Measurements from ENCODE around the gene MIOS.
A peak's percentile ranks its signal among the peaks of the same experiment; 100 is the strongest.

MIOS gene

DNA sequence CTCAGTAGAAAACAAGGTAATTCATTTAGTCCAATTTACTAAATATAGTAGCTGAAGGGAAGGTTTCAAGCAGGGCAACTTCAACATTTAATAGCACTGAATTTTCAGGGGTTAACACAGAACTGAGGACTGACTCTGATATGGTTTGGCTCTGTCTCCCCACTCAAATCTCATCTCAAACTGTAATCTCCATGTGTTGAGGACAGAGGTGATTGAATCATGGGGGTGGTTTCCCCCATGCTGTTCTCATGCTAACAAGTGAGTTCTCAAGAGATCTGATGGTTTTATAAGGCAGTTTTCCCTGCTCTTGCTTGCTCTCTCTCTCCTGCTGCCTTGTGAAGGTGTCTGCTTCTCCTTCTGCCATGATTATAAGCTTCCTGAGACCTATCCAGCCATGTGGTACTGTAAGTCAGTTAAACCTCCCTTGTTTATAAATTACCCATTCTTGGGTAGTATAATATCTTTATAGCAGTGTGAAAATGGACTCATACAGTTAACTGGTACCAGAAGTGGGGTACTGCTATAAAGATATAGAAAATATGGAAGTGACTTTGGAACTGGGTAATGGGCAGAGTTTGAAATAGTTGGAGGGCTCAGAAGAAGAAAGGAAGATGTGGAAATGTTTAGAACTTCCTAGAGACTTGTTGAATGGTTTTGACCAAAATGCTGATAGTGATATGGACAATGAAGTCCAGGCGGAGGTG lies 64.1 kb downstream of the MIOS start:
- TF ChIP-seq, protein P1, sequence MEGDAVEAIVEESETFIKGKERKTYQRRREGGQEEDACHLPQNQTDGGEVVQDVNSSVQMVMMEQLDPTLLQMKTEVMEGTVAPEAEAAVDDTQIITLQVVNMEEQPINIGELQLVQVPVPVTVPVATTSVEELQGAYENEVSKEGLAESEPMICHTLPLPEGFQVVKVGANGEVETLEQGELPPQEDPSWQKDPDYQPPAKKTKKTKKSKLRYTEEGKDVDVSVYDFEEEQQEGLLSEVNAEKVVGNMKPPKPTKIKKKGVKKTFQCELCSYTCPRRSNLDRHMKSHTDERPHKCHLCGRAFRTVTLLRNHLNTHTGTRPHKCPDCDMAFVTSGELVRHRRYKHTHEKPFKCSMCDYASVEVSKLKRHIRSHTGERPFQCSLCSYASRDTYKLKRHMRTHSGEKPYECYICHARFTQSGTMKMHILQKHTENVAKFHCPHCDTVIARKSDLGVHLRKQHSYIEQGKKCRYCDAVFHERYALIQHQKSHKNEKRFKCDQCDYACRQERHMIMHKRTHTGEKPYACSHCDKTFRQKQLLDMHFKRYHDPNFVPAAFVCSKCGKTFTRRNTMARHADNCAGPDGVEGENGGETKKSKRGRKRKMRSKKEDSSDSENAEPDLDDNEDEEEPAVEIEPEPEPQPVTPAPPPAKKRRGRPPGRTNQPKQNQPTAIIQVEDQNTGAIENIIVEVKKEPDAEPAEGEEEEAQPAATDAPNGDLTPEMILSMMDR (IDR thresholded peaks at IDR 0.05; ENCODE audit: low read depth, low read length, missing control alignments): no peak
- no peak for DNase-seq (ENCODE audit: extremely low read depth, low read depth)
- H3K4me3 ChIP-seq (replicated peaks; ENCODE audit: low read depth, low read length): no peak overlapping the region

DNA sequence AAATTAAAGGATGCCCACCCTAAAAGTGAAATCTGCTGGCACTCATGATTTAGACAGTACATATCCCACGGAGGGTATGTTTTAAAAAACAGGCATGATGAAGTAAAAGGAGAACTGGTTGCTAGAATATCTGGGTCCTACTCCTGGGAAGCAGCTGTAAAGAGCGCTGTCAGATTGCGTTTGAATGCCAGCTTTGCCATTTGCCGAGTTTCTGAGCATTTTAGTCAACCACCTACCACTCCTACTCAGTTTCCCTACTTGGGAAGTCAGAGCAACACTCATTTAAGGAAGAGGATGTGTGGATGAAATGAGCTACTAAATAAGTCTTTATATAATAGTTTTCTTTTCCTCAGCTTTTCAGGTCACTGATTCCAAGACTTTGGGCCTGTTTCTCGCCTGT lies 72.7 kb downstream of the MIOS start:
- TF ChIP-seq, protein P1 (IDR thresholded peaks at IDR 0.05; ENCODE audit: low read depth, low read length, missing control alignments): no peak
- peak overlapping the region; percentile 90 for H3K4me3 ChIP-seq (replicated peaks; ENCODE audit: low read depth, low read length)
- DNase-seq (ENCODE audit: extremely low read depth, low read depth): no peak

DNA sequence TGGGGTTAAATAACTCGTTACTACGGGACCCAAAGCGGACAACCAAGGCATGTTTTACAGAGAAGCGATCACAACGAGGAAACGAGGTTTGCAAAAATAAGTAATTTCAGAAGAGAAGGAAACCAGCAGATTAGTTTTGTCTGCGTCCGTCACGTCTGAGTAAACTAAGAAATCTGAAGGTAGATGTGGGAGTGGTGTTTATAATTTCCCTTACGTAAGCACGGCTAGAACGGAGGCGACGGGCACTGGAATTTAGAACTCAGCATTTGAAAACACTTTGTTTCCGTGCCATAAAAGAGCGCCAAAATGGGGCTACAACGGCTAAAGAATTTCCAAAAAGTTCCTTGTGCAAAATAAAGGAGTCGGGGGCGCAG lies 73.2 kb downstream of the MIOS start:
- no peak for DNase-seq (ENCODE audit: extremely low read depth, low read depth)
- TF ChIP-seq, protein P1 (IDR thresholded peaks at IDR 0.05; ENCODE audit: low read depth, low read length, missing control alignments): no peak
- H3K4me3 ChIP-seq (replicated peaks; ENCODE audit: low read depth, low read length): peak overlapping the region; percentile 90

DNA sequence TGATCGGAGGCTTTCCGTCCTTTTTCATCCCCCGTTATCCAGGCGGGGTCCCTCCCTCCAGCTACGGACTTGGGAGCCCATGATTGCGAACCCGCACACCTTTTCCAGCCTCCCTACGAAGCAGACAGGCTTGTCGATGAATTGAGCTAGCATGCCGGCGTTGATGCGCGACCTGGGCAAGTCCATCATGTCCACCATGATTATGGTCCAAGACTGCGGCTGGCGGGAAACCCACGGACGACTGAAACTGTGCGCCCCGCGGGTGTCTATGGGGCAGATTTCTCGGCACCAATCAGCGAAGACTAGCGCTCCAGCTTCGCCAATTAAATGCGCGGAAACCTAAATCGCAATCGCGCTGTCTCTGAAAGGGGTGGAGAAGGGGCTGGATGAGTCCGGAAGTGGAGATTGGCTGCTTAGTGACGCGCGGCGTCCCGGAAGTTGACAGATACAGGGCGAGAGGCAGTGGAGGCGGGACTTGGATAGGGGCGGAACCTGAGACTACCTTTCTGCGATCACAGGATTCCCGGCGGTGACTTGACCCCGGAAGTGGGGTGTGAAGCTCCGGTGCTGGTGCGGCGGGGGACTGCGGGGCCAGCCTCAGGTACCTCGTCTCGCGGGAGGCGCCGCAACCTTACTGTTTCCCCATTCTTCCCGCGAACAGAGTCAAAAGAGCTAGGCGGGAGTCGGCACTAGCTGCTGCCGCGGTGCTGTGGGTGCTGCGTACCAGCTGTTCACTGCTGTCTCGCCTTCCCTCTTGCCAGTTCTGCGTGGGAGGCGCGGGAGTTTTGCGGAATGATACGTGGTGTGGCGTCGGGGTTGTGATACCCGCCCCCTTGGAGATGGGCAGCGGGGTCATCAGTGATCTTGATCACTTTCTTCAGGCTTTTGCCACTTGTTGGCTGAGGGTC lies 73.8 kb downstream of the MIOS start, which contains the start of gene UMAD1:
UMAD1 (plus strand) TSS at position 532 of the 908 bp plus-strand sequence. CDS start 32,620 bp downstream, outside the sequence.
- TF ChIP-seq, protein P1 (IDR thresholded peaks at IDR 0.05; ENCODE audit: low read depth, low read length, missing control alignments): no peak

DNA sequence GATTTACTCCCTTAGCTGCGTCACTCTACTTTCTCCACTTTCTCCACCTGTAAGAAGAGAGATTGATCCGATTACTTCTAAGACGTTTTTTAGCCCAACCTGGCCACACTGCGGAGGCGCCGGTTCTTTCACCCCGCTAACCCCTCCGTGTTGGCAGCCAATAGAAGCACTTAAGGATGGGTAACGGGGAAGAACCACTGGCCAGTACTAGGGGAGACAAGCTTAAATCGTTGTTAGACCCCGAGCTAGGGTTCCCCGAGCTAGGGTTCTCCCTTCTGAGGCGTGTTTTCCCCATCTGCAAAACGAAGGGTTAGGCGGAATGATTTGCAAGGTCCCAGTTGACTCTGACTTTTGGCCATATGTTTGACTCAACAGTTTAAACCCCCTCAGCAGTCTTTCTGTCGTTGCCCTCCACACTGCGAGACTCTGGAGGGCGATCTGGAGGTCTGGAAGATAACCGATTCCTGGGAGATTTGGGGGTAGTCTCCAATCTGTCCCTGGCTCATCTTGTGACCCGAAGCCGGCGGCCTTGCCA lies 74.5 kb downstream of the MIOS start:
- no peak for DNase-seq (ENCODE audit: extremely low read depth, low read depth)
- TF ChIP-seq, protein P1 (IDR thresholded peaks at IDR 0.05; ENCODE audit: low read depth, low read length, missing control alignments): no peak

More for the DNA sequence above, 73.8 kb downstream of the MIOS start, which contains the start of gene UMAD1:
- H3K4me3 ChIP-seq (replicated peaks; ENCODE audit: low read depth, low read length): peak within 1 kb of the TSS; percentile 90
- peak; percentile 97 for DNase-seq (ENCODE audit: extremely low read depth, low read depth)

DNA sequence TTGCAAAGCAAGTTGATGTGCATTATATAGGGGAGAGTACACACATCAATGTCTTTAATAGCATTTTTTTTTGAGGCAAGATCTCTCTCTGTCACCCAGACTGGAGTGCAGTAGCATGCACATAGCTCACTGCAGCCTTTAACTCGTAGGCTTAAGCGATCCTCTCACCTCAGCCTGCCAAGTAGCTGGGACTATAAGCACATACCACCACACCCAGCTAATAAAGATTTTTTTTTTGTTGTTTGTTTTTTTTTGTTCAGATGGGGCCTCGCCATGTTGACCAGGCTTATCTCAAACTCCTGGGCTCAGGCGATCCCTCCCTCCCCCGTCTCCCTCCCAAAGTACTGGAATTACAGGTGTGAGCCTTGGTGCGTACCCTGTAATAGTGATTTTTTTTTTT lies 75.4 kb downstream of the MIOS start:
- no peak for DNase-seq (ENCODE audit: extremely low read depth, low read depth)
- H3K4me3 ChIP-seq (replicated peaks; ENCODE audit: low read depth, low read length): no peak overlapping the region
- TF ChIP-seq, protein P1 (IDR thresholded peaks at IDR 0.05; ENCODE audit: low read depth, low read length, missing control alignments): no peak

More for the DNA sequence above, 74.5 kb downstream of the MIOS start:
- peak overlapping the region; percentile 90 for H3K4me3 ChIP-seq (replicated peaks; ENCODE audit: low read depth, low read length)
